Measurements from ENCODE around the gene LRIG1. TPM values are rescaled to one million over a fixed set of nuclear protein-coding genes. Genes with fewer than 3 reads are reported as not detected.
A peak's percentile ranks its signal among the peaks of the same experiment; 100 is the strongest.

Gene LRIG1
- total RNA-seq, 1 donor from 2014 or later = 111 TPM

DNA sequence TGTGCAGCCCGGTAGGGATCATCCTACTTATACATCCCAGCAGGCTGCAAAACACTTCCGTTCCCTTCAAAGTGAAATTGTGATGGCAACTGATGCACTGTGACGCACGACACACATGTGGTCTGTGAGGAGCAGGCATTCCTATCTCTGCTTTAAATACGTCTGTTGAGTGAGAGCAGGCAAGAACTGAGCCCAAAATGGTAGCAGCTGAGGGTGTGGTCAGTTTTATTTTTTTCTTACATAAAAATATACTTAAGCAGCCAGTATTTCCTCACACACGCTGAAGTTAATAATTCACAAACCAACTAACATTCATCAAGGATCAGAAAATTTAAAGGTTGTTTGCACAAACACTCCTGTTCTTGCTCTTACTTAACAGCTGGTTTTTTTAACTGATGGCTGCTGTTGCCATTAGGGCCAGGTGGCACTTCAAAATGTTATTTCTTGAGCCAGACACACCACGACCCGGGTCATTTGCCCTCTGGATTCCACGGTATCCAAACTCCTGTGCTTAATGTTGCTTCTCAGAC is 23.9 kb downstream of the LRIG1 start:
- Mint-ChIP-seq H3K9me3 (ENCODE audit: low read depth) (no peaks in the 10 kb centered on the region), H3K4me1 (ENCODE audit: low read depth) (peaks cover 37% of the 10 kb centered on the region), H3K4me3 (ENCODE audit: unreplicated experiment) (no peak overlapping the region), H3K36me3 (ENCODE audit: low read depth) (no peaks in the 10 kb centered on the region), H3K27me3 (ENCODE audit: low read depth) (no peaks in the 10 kb centered on the region), H3K27ac (ENCODE audit: unreplicated experiment) (peak overlapping the region; percentile 23)
- DNase-seq (ENCODE audit: low spot score) = no peak
- TF ChIP-seq, protein P1, sequence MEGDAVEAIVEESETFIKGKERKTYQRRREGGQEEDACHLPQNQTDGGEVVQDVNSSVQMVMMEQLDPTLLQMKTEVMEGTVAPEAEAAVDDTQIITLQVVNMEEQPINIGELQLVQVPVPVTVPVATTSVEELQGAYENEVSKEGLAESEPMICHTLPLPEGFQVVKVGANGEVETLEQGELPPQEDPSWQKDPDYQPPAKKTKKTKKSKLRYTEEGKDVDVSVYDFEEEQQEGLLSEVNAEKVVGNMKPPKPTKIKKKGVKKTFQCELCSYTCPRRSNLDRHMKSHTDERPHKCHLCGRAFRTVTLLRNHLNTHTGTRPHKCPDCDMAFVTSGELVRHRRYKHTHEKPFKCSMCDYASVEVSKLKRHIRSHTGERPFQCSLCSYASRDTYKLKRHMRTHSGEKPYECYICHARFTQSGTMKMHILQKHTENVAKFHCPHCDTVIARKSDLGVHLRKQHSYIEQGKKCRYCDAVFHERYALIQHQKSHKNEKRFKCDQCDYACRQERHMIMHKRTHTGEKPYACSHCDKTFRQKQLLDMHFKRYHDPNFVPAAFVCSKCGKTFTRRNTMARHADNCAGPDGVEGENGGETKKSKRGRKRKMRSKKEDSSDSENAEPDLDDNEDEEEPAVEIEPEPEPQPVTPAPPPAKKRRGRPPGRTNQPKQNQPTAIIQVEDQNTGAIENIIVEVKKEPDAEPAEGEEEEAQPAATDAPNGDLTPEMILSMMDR (IDR thresholded peaks at IDR 0.05) = no peak

DNA sequence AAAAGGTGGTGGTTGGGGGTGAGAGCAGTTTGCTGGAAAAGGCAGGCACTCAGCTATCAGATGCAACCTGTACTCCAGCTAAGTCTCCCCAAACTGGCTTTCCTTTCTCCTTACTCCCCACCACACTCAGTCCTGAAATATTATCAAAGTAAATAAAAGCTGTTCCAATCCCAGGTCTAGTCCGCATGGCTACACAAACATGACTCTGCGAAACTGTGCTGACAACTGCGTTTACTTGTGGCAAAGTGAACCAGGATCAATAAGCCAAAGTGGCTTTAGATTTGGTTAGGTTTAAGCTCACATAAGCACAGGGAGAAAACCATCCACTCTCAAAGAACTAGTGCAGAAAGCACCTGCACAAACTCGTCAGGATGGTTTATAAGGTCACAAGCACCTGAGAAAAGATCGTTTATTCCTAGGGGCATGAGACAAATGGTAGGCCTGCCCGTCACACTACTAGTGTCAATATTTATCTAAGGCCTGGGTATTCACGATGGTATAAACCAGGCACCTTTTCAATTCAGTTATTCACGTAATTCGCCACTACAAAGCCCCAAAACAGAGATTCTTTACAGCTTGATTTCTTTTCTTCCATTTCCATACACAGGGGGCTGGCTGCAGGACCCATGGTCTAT is 25.3 kb downstream of the LRIG1 start:
- Mint-ChIP-seq H3K4me1 (ENCODE audit: low read depth) (peaks cover 23% of the 10 kb centered on the region), H3K36me3 (ENCODE audit: low read depth) (no peaks in the 10 kb centered on the region), H3K9me3 (ENCODE audit: low read depth) (no peaks in the 10 kb centered on the region), H3K4me3 (ENCODE audit: unreplicated experiment) (no peak overlapping the region), H3K27ac (ENCODE audit: unreplicated experiment) (no peak overlapping the region), H3K27me3 (ENCODE audit: low read depth) (no peaks in the 10 kb centered on the region)
- DNase-seq (ENCODE audit: low spot score) = no peak
- TF ChIP-seq, protein P1 (IDR thresholded peaks at IDR 0.05) = no peak

DNA sequence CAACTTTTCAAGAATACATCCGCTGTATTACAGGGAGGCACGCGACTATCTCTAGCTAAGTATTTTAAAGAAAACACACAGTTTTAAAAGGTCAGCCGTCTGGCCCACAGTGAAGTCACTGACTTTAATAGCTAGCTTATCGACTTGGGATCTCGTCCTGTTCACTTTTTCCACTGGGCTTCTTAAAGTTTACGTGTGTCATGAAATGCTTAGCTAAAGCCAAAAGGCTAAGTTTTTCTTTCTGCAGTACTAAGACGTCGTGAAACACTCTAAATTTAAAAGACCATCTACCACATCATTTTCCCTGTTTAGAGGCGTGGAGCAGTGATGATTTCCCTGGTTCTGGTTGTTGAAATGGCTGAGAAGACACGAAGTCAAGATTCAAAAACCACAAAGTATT is 27.1 kb downstream of the LRIG1 start:
- TF ChIP-seq, protein P1 (IDR thresholded peaks at IDR 0.05) = no peak
- peak overlapping the region; percentile 40 for H3K4me3 Mint-ChIP-seq (ENCODE audit: unreplicated experiment)
- H3K27me3 Mint-ChIP-seq (ENCODE audit: low read depth) = no peaks in the 10 kb centered on the region
- no peak for DNase-seq (ENCODE audit: low spot score)
- no peaks in the 10 kb centered on the region for H3K9me3 Mint-ChIP-seq (ENCODE audit: low read depth)
- peaks cover 20% of the 10 kb centered on the region for H3K4me1 Mint-ChIP-seq (ENCODE audit: low read depth)
- no peaks in the 10 kb centered on the region for H3K36me3 Mint-ChIP-seq (ENCODE audit: low read depth)
- no peak overlapping the region for H3K27ac Mint-ChIP-seq (ENCODE audit: unreplicated experiment)

DNA sequence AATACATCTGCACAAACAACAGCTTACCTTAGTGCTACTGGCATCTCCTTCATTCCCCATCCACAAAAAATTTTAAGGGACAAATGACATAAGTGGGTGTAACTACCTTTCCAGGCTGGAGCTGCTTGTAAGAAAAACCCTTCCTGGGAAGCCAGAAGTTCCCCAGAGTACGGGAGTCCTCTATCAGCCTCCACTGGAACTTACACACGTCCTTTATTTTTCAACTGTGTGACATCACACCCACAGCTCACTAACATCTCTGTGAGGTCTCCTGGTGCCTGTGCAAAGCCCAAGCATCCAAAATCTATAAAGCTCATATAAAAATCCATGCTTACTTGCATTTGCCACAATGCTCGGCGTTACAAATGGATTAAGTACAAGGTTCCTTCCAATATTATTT is 27.6 kb downstream of the LRIG1 start:
- Mint-ChIP-seq H3K27ac (ENCODE audit: unreplicated experiment) (no peak overlapping the region), H3K27me3 (ENCODE audit: low read depth) (no peaks in the 10 kb centered on the region), H3K36me3 (ENCODE audit: low read depth) (no peaks in the 10 kb centered on the region), H3K9me3 (ENCODE audit: low read depth) (no peaks in the 10 kb centered on the region), H3K4me3 (ENCODE audit: unreplicated experiment) (peak overlapping the region; percentile 40), H3K4me1 (ENCODE audit: low read depth) (peaks cover 20% of the 10 kb centered on the region)
- no peak for DNase-seq (ENCODE audit: low spot score)
- TF ChIP-seq, protein P1 (IDR thresholded peaks at IDR 0.05) = peak; percentile 18

DNA sequence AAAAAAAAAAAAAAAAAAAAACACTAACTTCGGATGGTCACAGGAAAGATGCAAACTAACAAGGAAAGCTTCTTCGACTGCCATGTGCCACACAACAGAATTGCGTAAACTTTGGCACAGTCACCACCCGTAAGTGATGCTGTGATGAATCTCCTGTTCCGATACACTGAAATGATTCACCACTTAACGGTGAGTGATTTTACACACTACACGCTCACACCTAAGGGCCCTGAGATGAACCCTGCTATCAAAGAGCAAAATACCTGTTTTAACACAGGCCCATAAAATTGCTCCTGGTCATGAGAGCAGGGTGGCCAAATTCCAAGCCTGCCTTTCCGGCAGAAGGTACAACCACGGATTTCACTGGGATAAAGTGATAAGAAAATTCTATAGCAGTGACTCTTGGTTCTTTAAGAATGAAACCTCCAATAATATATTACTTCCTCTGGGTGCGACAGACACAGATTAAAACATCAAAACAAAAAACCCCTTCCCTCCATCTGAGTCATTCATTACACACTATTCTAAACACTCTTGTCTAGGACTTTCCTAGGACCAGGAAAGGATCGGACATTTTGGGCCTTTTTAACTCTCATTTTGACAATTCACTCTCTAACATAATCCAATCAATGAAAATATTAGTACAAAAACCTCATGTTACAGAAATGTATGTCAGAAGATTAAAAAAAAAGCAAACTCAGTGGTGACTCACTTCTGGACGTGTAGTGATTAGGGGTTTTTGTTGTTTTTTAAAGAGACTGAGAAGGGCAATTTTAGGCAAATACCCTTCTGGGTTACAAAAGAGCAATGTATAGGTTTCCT is 28.3 kb downstream of the LRIG1 start:
- H3K27me3 Mint-ChIP-seq (ENCODE audit: low read depth) = no peaks in the 10 kb centered on the region
- no peaks in the 10 kb centered on the region for H3K36me3 Mint-ChIP-seq (ENCODE audit: low read depth)
- H3K9me3 Mint-ChIP-seq (ENCODE audit: low read depth) = no peaks in the 10 kb centered on the region
- H3K4me1 Mint-ChIP-seq (ENCODE audit: low read depth) = peaks cover 27% of the 10 kb centered on the region
- peak overlapping the region; percentile 29 for H3K4me3 Mint-ChIP-seq (ENCODE audit: unreplicated experiment)
- no peak overlapping the region for H3K27ac Mint-ChIP-seq (ENCODE audit: unreplicated experiment)
- no peak for DNase-seq (ENCODE audit: low spot score)
- TF ChIP-seq, protein P1 (IDR thresholded peaks at IDR 0.05) = no peak
